Duodenal mucosa (tissue), 2 donors: Measurements from ENCODE around the gene ANGPTL7.

ENCODE experiments used
- H3K27ac ChIP-seq: one replicate; pipeline ENCODE4 v1.7.0; 2013; ENCODE audit warnings: low read depth, low read length
- H3K27me3 ChIP-seq, 2 donors: one replicate each; pipeline ENCODE4 v1.7.0; 2013; ENCODE audit warnings: low read length in 2 of 2, control low read depth in 1 of 2; ENCODE audit not compliant: insufficient read depth in 2 of 2, control insufficient read depth in 1 of 2
- H3K36me3 ChIP-seq, 2 donors: one replicate each; pipeline ENCODE4 v1.7.0; 2013; ENCODE audit warnings: low read length in 2 of 2, control low read depth in 1 of 2; ENCODE audit not compliant: insufficient read depth in 2 of 2, control insufficient read depth in 1 of 2
- H3K4me1 ChIP-seq, 2 donors: one replicate each; pipeline ENCODE4 v1.7.0; 2013; ENCODE audit warnings: low read length in 2 of 2, control low read depth in 1 of 2; ENCODE audit not compliant: insufficient read depth in 2 of 2, control insufficient read depth in 1 of 2
- H3K4me3 ChIP-seq, 2 donors: one replicate each; pipeline ENCODE4 v1.7.0; 2013; ENCODE audit warnings: low read length in 2 of 2, low read depth in 1 of 2
- H3K9ac ChIP-seq, 2 donors: one replicate each; pipeline ENCODE4 v1.7.0; 2013; ENCODE audit warnings: low read length in 2 of 2, low read depth in 1 of 2
- H3K9me3 ChIP-seq, 2 donors: one replicate each; pipeline ENCODE4 v1.7.0; 2013; ENCODE audit warnings: low read length in 2 of 2, control low read depth in 1 of 2; ENCODE audit not compliant: control insufficient read depth in 1 of 2

ANGPTL7 gene

GRCh38 chr1:11188858-11189451 is at the start of gene ANGPTL7:
TSS of gene ANGPTL7 (plus strand) at chr1:11189355. CDS start at chr1:11189580, 225 bp downstream.
- H3K36me3 ChIP-seq: peaks cover 9 to 52% of the 10 kb centered on the region in 2 donors
- H3K27me3 ChIP-seq: no peaks in the 10 kb centered on the region
- H3K9me3 ChIP-seq: no peaks in the 10 kb centered on the region
- no peak within 1 kb of the TSS for H3K27ac ChIP-seq
- H3K9ac ChIP-seq: no peak within 1 kb of the TSS
- no peaks in the 10 kb centered on the region for H3K4me1 ChIP-seq
- no peak within 1 kb of the TSS for H3K4me3 ChIP-seq

- Histone ChIP-seq H3K4me3 (no peak overlapping the region), H3K36me3 (peaks cover 29 to 68% of the 10 kb centered on the region in 2 donors), H3K9ac (no peak overlapping the region), H3K27me3 (no peaks in the 10 kb centered on the region), H3K4me1 (no peaks in the 10 kb centered on the region), H3K9me3 (no peaks in the 10 kb centered on the region), H3K27ac (no peak overlapping the region)
Observed at GRCh38 chr1:11142618-11143391, 46.4 kb upstream of the ANGPTL7 start.

- Histone ChIP-seq H3K27ac (no peak overlapping the region), H3K4me1 (no peaks in the 10 kb centered on the region), H3K27me3 (no peaks in the 10 kb centered on the region), H3K9me3 (no peaks in the 10 kb centered on the region), H3K9ac (no peak overlapping the region), H3K4me3 (no peak overlapping the region), H3K36me3 (peaks cover 29 to 67% of the 10 kb centered on the region in 2 donors)
Observed at GRCh38 chr1:11143401-11143800, 45.8 kb upstream of the ANGPTL7 start.

GRCh38 chr1:11143907-11144306 is 45.2 kb upstream of the ANGPTL7 start:
- Histone ChIP-seq H3K4me1 (no peaks in the 10 kb centered on the region), H3K4me3 (no peak overlapping the region), H3K27ac (no peak overlapping the region), H3K36me3 (peaks cover 26 to 64% of the 10 kb centered on the region in 2 donors), H3K27me3 (no peaks in the 10 kb centered on the region), H3K9ac (no peak overlapping the region), H3K9me3 (no peaks in the 10 kb centered on the region)

- Histone ChIP-seq H3K9ac (no peak overlapping the region), H3K9me3 (no peaks in the 10 kb centered on the region), H3K36me3 (peaks cover 29 to 65% of the 10 kb centered on the region in 2 donors), H3K4me3 (no peak overlapping the region), H3K27me3 (no peaks in the 10 kb centered on the region), H3K4me1 (no peaks in the 10 kb centered on the region), H3K27ac (no peak overlapping the region)
Observed at GRCh38 chr1:11144570-11145256, 44.4 kb upstream of the ANGPTL7 start.

GRCh38 chr1:11145741-11146140 is 43.4 kb upstream of the ANGPTL7 start:
- no peaks in the 10 kb centered on the region for H3K9me3 ChIP-seq
- no peak overlapping the region for H3K9ac ChIP-seq
- no peak overlapping the region for H3K4me3 ChIP-seq
- peaks cover 31 to 62% of the 10 kb centered on the region in 2 donors for H3K36me3 ChIP-seq
- no peaks in the 10 kb centered on the region for H3K27me3 ChIP-seq
- no peak overlapping the region for H3K27ac ChIP-seq
- no peaks in the 10 kb centered on the region for H3K4me1 ChIP-seq

- H3K9ac ChIP-seq: no peak overlapping the region
- H3K27ac ChIP-seq: no peak overlapping the region
- no peak overlapping the region for H3K4me3 ChIP-seq
- no peaks in the 10 kb centered on the region for H3K4me1 ChIP-seq
- H3K36me3 ChIP-seq: peaks cover 31 to 74% of the 10 kb centered on the region in 2 donors
- no peaks in the 10 kb centered on the region for H3K27me3 ChIP-seq
- no peaks in the 10 kb centered on the region for H3K9me3 ChIP-seq
Observed at GRCh38 chr1:11147197-11147770, 41.9 kb upstream of the ANGPTL7 start.

GRCh38 chr1:11150326-11150725 is 38.8 kb upstream of the ANGPTL7 start:
- Histone ChIP-seq H3K36me3 (peaks cover 31 to 73% of the 10 kb centered on the region in 2 donors), H3K4me3 (no peak overlapping the region), H3K4me1 (no peaks in the 10 kb centered on the region), H3K9ac (no peak overlapping the region), H3K9me3 (no peaks in the 10 kb centered on the region), H3K27me3 (no peaks in the 10 kb centered on the region), H3K27ac (no peak overlapping the region)

- Histone ChIP-seq H3K27ac (no peak overlapping the region), H3K9ac (no peak overlapping the region), H3K36me3 (peaks cover 31 to 72% of the 10 kb centered on the region in 2 donors), H3K4me1 (no peaks in the 10 kb centered on the region), H3K4me3 (no peak overlapping the region), H3K9me3 (no peaks in the 10 kb centered on the region), H3K27me3 (no peaks in the 10 kb centered on the region)
Observed at GRCh38 chr1:11151114-11151513, 38.0 kb upstream of the ANGPTL7 start.
